ENCODE data around the gene LAD1. TPM values are rescaled to one million over a fixed set of nuclear protein-coding genes. Genes with fewer than 3 reads are reported as not detected.

LAD1 gene
- total RNA-seq, 1 experiment from 2014 or later, result 0.10 TPM

- CTCF ChIA-PET, result no interaction called here
- no peaks in the 10 kb centered on the region for H3K4me1 ChIP-seq (ENCODE audit: control insufficient read depth, insufficient read depth, low read length)
- DNase-seq (ENCODE audit: low read depth, low spot score), result no peak
- no peak for TF ChIP-seq POLR2AphosphoS5 (IDR thresholded peaks at IDR 0.05; ENCODE audit: low read depth, low read length)
- TF ChIP-seq SIN3A (IDR thresholded peaks at IDR 0.05; ENCODE audit: borderline replicate concordance, insufficient read depth, low read depth, low read length), result no peak
- TF ChIP-seq REST (IDR thresholded peaks at IDR 0.05; ENCODE audit: insufficient read depth in 1 of 2, low read depth in 2 of 2, low read length in 1 of 2), result no peak
- TF ChIP-seq TCF7L2 (IDR thresholded peaks at IDR 0.05; ENCODE audit: low read depth, low read length), result no peak
- no peak for TF ChIP-seq CTCF (IDR thresholded peaks at IDR 0.05)
- intact Hi-C loops (cut with micrococcal nuclease; ENCODE audit: unreplicated experiment) (no loop called here), in situ Hi-C loops (cut with HindIII; ENCODE audit: low pct_unique_long_range_greater_than_20kb, low sequenced_read_pairs) (no loop called here)
- no peaks in the 10 kb centered on the region for H3K36me3 ChIP-seq (ENCODE audit: control insufficient read depth, insufficient read depth, low read length)
- H3K4me3 ChIP-seq (ENCODE audit: low read depth in 2 of 2, low read length in 2 of 2), result no peak overlapping the region
- H3K27me3 ChIP-seq (ENCODE audit: control insufficient read depth, insufficient read depth, low read length), result no peaks in the 10 kb centered on the region
- no peak overlapping the region for H3K27ac ChIP-seq (ENCODE audit: low read length)
- no peaks in the 10 kb centered on the region for H3K9me3 ChIP-seq (ENCODE audit: control insufficient read depth, insufficient read depth, low read depth, low read length)
- POLR2A ChIA-PET, result no interaction called here
- BruUV-seq (replicated peaks), result no TSS peak
- no peak for ATAC-seq
Measured at GRCh38 chr1:201427963-201428362, 28.8 kb upstream of the LAD1 start.

DNA sequence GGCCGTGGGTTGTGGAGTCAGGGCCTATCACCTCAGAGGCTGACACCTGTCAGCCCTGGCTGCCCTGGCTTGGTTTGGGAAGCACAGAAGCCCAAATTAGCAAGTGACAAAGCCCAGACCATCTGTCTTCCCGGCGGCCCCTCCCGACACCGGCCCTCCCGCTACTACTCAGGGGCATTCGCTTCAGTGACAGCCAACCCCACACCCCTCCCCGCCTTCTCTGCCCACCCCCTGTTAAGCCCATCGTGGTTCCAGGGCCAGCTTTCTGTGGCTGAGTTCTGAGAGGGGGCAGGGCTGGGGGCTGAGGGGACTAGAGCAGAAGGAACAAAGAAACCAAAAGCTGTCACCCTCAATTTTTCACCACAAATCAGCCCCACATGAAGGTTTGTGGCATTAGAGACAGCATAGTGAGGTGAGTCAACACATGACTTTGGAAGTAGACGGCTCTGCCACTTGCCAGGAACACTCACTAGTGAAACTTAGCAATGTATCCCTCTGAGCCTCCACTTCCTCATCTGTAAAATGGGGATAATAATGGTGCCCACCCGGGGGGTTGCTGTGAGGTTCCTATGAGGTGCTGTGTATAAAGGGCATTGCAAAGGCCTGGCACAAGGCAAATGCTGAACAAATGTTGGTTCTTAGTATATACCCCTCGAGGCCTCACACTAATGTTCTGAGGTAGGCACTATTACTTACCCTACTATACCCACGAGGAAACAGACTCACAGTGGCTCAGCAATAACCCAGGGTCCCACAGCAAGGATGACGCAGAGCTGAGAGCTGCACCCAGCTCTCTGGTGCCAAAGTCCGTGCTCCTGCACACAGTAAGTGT, 27.6 kb upstream of the LAD1 start:
- POLR2A ChIA-PET, result no interaction called here
- Histone ChIP-seq H3K4me3 (ENCODE audit: low read depth in 2 of 2, low read length in 2 of 2) (no peak overlapping the region), H3K27me3 (ENCODE audit: control insufficient read depth, insufficient read depth, low read length) (no peaks in the 10 kb centered on the region), H3K36me3 (ENCODE audit: control insufficient read depth, insufficient read depth, low read length) (no peaks in the 10 kb centered on the region), H3K4me1 (ENCODE audit: control insufficient read depth, insufficient read depth, low read length) (no peaks in the 10 kb centered on the region), H3K9me3 (ENCODE audit: control insufficient read depth, insufficient read depth, low read depth, low read length) (no peaks in the 10 kb centered on the region), H3K27ac (ENCODE audit: low read length) (no peak overlapping the region)
- no peak for DNase-seq (ENCODE audit: low read depth, low spot score)
- BruUV-seq (replicated peaks), result no TSS peak
- no peak for TF ChIP-seq TCF7L2 (IDR thresholded peaks at IDR 0.05; ENCODE audit: low read depth, low read length)
- TF ChIP-seq REST (IDR thresholded peaks at IDR 0.05; ENCODE audit: insufficient read depth in 1 of 2, low read depth in 2 of 2, low read length in 1 of 2), result no peak
- no peak for TF ChIP-seq CTCF (IDR thresholded peaks at IDR 0.05)
- no peak for TF ChIP-seq SIN3A (IDR thresholded peaks at IDR 0.05; ENCODE audit: borderline replicate concordance, insufficient read depth, low read depth, low read length)
- in situ Hi-C loops (cut with HindIII; ENCODE audit: low pct_unique_long_range_greater_than_20kb, low sequenced_read_pairs) (no loop called here), intact Hi-C loops (cut with micrococcal nuclease; ENCODE audit: unreplicated experiment) (no loop called here)
- CTCF ChIA-PET, result no interaction called here
- no peak for ATAC-seq
